Breast epithelium (tissue), 3 donors: Measurements from ENCODE around the gene CAMSAP2.

ENCODE experiments used
- CTCF ChIP-seq, 3 donors: fragments of 450-650 bp; IDR thresholded peaks; one replicate each; pipeline ENCODE4 v1.5.1; 2016 to 2017; ENCODE audit warnings: antibody characterized with exemption in 3 of 3, mild to moderate bottlenecking in 3 of 3, moderate library complexity in 3 of 3
- POLR2A ChIP-seq: fragments of 450-650 bp; IDR thresholded peaks from one replicate; pipeline ENCODE4 v1.6.1; 2016; ENCODE audit warnings: antibody characterized with exemption, mild to moderate bottlenecking, moderate library complexity

GRCh38 chr1:200900877-200901276 is 162.2 kb downstream of the CAMSAP2 start:
- TF ChIP-seq CTCF (IDR thresholded peaks at IDR 0.05): no peak
- no peak for TF ChIP-seq POLR2A
